Skin epidermis (tissue), 12 donors: Measurements from ENCODE around the gene PSEN1.
A peak's percentile ranks its signal among the peaks of the same experiment; 100 is the strongest.

Source experiments
- H3K27ac ChIP-seq, 21 experiments: fragments of 200-600 bp; sonication (generic) in 11 of 21; one replicate each; pipeline ENCODE4 v1.5.0; 2020; ENCODE audit warnings: mild to moderate bottlenecking in 3 of 21, inconsistent platforms in 2 of 21, moderate library complexity in 2 of 21
- H3K4me3 ChIP-seq, 7 experiments: fragments of 200-600 bp; sonication (generic) in 2 of 7; one replicate each; pipeline ENCODE4 v1.5.0; 2020; ENCODE audit warnings: inconsistent platforms in 2 of 7, mild to moderate bottlenecking in 2 of 7, moderate library complexity in 1 of 7

PSEN1 gene

DNA sequence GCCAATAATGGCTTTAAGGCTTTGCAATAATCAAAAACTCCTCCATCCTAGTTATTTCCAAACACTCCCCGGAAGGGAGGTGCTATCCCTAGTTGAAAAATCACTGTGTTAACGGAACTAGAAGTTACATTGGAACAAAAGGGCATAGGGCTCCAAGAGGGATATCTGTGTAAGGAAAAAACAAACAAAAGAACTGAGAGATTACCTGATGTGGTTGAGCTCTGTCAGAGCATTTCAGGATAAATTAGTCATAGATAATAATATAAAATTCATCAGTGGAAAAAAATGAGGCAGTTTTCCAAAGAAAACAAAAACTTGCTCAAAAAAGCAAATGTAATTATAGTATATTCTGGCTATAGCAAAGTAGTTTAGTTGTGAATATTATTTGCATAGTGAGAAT, 73.6 kb downstream of the PSEN1 start:
- Histone ChIP-seq H3K4me3 (no peak overlapping the region), H3K27ac (no peak overlapping the region)

DNA sequence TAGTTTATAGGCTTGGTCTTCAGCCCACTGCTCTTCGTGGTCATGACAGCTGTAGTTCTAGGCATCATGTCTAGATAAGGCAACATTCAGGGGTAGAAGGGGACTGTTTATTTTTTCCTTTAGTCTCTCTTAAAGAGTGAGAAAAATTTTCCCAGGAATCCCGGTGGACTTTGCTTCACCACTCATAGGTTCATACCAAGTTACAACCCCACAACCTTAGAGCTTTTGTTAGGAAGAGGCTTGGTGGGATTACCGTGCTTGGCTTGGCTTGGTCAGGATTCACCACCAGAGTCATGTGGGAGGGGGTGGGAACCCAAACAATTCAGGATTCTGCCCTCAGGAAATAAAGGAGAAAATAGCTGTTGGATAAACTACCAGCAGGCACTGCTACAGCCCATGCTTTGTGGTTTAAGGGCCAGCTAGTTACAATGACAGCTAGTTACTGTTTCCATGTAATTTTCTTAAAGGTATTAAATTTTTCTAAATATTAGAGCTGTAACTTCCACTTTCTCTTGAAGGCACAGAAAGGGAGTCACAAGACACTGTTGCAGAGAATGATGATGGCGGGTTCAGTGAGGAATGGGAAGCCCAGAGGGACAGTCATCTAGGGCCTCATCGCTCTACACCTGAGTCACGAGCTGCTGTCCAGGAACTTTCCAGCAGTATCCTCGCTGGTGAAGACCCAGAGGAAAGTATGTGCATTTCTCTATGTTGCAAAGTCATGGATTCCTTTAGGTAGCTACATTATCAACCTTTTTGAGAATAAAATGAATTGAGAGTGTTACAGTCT, 75.1 kb downstream of the PSEN1 start:
- H3K27ac ChIP-seq, result no peak overlapping the region

DNA sequence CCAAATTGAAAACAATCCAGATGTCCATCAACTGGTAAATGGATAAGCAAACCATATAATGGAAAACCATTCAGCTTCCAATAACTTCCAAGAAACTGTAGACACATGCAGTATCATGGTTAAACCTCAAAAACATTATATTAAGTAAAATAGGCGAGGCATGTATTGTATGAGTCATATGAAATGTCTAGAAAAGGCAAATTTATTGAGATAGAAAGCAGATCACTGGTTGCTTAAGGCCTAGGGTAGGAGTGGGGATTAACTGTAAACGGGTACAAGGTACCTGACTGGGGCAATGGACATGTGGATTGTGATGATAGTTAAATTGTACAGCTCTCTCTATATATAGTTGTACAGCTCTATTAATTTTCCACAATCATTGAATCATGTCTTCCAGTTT, 79.7 kb downstream of the PSEN1 start:
- H3K27ac ChIP-seq, result no peak overlapping the region

More for the DNA sequence above, 75.1 kb downstream of the PSEN1 start:
- H3K4me3 ChIP-seq, result no peak overlapping the region

DNA sequence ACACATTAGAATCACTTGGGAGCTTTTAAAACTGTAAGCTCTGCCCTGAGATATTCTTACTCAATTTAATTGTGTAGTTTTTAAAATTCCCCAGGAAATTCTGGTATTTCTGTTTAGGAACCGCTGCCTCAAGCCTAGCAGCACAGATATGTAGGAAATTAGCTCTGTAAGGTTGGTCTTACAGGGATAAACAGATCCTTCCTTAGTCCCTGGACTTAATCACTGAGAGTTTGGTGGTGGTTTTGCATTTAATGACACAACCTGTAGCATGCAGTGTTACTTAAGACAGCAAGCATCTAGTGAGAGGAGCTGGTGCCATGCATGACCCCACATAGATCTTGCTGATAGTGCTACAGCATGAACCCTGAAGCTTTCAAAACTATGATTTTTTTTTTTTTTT, 81.1 kb downstream of the PSEN1 start:
- Histone ChIP-seq H3K4me3 (no peak overlapping the region), H3K27ac (no peak overlapping the region)

More for the DNA sequence above, 79.7 kb downstream of the PSEN1 start:
- no peak overlapping the region for H3K4me3 ChIP-seq

DNA sequence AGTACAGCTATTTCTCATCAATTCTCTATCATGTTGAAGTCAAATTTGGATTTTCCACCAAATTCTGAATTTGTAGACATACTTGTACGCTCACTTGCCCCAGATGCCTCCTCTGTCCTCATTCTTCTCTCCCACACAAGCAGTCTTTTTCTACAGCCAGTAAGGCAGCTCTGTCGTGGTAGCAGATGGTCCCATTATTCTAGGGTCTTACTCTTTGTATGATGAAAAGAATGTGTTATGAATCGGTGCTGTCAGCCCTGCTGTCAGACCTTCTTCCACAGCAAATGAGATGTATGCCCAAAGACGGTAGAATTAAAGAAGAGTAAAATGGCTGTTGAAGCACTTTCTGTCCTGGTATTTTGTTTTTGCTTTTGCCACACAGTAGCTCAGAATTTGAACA, 83.8 kb downstream of the PSEN1 start:
- Histone ChIP-seq H3K4me3 (no peak overlapping the region), H3K27ac (no peak overlapping the region)

DNA sequence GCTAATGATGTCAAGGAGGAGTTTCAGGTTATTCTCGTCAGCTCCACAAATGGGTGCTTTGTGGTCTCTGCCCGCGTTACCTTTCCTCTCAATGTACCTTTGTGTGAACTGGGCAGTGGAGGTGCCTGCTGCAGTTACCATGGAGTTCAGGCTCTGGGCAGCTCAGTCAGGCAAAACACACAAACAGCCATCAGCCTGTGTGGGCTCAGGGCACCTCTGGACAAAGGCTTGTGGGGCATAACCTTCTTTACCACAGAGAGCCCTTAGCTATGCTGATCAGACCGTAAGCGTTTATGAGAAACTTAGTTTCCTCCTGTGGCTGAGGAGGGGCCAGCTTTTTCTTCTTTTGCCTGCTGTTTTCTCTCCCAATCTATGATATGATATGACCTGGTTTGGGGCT, 84.3 kb downstream of the PSEN1 start:
- Histone ChIP-seq H3K4me3 (no peak overlapping the region), H3K27ac (no peak overlapping the region)

DNA sequence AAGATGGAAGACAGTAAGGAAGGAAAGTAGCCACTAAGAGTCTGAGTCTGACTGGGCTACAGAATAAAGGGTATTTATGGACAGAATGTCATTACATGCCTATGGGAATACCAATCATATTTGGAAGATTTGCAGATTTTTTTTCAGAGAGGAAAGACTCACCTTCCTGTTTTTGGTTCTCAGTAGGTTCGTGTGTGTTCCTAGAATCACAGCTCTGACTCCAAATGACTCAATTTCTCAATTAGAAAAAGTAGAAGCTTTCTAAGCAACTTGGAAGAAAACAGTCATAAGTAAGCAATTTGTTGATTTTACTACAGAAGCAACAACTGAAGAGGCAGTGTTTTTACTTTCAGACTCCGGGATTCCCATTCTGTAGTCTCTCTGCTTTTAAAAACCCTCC, 85.6 kb downstream of the PSEN1 start:
- peak overlapping the region in 2 of 21 experiments; percentile 23 to 54 for H3K27ac ChIP-seq
- no peak overlapping the region for H3K4me3 ChIP-seq

DNA sequence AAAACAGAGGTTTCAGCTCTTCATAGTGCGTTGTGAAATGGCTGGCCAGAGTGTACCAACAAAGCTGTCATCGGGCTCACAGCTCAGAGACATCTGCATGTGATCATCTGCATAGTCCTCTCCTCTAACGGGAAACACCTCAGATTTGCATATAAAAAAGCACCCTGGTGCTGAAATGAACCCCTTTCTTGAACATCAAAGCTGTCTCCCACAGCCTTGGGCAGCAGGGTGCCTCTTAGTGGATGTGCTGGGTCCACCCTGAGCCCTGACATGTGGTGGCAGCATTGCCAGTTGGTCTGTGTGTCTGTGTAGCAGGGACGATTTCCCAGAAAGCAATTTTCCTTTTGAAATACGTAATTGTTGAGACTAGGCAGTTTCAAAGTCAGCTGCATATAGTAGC, 86.7 kb downstream of the PSEN1 start:
- Histone ChIP-seq H3K4me3 (no peak overlapping the region), H3K27ac (peak overlapping the region in 10 of 21 experiments; percentile 8 to 74 (median 42))

DNA sequence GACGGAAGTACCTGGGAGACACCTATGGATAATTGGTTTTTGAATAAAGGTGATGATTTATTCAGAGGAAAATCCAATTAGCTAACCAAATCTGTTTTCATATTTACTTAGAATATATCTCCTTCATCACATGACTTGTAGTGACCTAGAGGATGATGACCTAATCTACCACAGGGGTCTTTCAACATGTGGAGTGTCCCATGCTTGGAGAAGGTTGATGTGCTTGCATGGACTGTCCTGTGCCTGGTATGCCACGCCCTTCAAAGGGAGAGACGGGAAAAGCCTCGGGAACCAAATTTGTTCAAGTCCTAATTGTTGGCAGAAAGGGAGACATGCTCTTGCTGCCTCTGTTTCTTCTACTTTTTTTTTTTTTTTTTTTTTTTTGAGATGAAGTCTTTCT, 89.2 kb downstream of the PSEN1 start:
- no peak overlapping the region for H3K27ac ChIP-seq
- no peak overlapping the region for H3K4me3 ChIP-seq

DNA sequence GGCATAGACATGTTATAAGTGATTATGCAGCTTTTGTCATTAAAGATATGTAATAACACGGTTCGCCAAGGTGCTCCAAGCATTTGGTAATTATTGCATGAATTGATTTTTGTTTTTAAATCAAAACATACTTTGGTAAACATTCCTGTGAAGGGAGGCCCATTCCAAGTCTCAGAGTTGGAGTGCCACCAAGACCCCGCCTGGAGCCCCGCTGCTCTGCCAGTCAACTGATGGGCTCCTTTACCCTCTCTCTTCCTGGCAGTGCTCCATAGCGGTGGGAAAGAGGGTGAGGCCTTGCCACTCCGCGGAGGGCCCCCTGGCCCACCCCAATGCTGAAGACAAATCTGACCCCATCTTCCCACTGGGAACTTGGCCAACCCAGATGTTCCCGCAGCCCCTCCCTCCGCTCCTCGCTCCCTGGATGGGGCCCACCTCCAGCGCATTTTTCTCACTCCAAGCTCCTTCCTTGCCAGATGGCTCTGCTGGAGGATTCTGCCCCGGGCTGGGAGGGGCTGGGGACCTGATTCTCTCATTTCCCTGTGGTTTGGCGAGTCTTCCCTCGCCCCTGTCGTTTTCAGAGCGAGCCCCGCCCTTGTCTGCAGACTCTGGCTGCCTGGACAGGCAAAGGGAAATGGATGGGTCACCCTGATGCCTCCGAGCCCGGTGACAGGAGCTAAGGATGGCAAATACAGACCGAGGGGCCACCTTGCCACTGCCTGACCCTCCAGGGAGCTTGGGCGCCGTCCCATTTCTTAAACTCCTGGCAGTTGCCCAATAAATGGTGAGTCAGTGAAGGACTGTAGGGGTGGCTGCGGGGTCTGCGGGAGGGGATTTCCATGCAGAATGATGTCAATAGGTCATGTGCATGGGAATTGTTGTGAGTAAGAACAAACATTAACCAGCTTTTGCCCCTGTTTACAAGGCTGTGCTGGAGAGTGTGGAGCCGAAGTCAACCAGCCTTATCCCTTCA, 91.8 kb downstream of the PSEN1 start:
- Histone ChIP-seq H3K27ac (peak overlapping the region in 11 of 21 experiments; percentile 3 to 73 (median 35)), H3K4me3 (no peak overlapping the region)

DNA sequence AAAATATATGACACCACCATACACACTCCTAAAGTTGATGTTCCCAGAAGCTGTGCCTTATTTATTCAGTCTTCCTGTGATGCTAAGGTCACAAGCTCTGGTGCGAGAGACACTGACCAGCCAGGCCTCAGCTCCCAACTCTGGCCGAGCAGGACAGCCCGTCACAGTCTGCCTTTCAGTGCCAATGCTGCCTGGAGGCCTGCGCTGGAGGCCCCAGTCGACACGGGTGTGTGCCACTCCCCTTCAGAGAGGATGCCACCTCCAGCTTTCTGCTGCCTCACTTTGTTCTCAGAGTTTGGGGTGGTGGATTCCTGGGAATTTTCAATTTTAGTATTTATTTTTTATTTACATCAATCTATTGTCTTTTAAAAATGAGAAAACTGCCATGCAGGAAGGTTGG, 93.7 kb downstream of the PSEN1 start:
- no peak overlapping the region for H3K4me3 ChIP-seq
- H3K27ac ChIP-seq, result no peak overlapping the region

DNA sequence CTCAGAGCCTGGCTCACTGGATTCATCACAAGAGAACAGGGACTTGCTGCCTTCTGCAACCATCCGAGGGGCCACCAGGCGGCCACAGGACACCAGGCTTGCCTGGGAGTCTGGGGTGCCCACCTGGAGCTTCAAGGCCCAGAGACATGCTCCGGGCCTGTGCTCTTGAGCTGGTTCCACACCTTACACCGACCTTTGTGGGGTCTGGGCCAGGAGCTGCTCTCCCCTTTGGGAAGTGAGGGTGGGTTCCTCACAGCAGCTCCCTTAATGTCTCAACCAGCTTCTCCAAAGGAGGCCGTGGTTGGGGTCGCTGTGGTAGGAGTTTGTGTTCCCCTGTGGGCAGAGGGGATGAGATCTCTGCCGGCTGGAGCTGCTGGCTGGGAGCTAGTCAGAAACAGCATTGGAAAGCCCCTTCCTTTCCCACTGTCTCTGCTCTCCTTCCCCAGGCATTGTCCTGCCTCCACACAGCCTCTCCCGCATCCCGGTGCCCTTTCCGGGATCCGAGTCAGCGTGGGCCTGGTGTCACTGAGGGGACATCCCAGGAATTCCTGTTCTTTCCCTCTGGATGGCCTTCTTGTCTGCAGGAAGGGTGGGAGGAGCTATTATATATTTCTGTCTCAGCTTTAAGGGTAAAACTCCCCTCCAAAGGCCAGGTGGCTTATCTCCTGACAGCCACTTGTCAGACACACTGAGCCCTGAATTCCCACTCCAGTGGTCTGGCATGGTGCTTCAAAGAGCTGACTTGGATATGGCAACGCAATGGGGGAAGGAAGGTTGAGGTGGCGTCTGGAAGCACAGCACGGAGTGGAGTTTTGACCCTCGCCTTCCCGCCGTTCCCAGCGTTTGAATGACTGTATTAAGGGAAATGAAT, 95.9 kb downstream of the PSEN1 start:
- H3K4me3 ChIP-seq, result no peak overlapping the region
- H3K27ac ChIP-seq, result peak overlapping the region in 1 of 21 experiments; percentile 23

DNA sequence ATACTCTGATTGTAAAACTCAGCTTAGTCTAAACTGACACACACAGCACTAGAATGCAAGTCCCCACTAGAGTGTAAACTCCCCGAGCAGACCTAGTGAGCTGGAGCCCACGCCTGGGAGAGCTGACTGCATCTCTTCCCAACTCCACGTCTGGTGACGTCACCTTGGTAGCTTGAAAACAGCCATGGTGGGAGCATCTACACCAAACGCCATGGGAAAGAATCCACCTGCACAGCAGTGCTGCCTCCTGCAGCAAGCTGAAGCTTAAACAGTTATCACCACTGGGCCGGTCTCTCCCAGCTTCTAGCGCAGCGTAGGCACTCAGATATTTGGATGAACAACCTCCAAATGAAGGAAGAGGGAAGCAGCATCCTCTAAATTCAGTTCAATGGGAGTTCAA, 96.7 kb downstream of the PSEN1 start:
- no peak overlapping the region for H3K4me3 ChIP-seq
- no peak overlapping the region for H3K27ac ChIP-seq

DNA sequence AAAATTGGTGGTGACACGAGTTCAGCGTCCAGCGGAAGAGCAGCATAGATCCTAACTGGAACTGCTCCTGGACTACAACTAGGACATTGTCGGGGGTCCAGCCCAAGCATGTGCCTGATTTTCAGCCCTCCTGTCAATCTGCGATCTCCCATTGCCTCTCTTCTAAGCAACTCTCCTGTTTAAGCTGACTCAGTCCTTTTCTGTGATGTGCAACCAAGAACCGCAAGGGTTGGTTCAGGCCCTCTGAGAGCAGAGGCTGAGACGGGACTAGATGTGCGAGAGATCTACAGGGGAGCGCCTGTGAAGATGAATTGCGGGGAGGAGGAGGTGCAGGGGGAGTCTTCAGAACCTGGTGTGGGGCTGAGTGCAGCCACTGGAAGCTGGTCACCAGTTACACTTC, 97.3 kb downstream of the PSEN1 start:
- no peak overlapping the region for H3K4me3 ChIP-seq
- H3K27ac ChIP-seq, result no peak overlapping the region

DNA sequence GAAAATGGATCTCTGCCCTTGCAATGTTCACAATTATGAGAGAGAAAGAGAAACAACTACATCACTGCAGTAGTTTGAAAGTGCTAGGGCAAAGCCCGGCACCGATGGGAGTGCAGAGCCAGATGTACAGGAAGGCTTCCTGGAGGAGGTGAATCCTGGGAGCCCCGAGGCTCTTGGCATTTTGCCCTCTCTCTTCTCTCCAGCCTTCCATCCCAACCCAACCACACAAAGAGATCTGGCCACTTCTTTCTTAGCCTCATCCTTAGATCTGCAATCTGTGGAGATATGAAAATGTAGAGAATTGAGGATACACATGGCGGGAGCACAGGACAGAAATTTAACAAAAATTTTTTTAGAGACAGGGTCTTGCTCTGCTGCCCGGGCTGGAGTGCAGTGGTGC, 97.7 kb downstream of the PSEN1 start:
- Histone ChIP-seq H3K27ac (no peak overlapping the region), H3K4me3 (no peak overlapping the region)

DNA sequence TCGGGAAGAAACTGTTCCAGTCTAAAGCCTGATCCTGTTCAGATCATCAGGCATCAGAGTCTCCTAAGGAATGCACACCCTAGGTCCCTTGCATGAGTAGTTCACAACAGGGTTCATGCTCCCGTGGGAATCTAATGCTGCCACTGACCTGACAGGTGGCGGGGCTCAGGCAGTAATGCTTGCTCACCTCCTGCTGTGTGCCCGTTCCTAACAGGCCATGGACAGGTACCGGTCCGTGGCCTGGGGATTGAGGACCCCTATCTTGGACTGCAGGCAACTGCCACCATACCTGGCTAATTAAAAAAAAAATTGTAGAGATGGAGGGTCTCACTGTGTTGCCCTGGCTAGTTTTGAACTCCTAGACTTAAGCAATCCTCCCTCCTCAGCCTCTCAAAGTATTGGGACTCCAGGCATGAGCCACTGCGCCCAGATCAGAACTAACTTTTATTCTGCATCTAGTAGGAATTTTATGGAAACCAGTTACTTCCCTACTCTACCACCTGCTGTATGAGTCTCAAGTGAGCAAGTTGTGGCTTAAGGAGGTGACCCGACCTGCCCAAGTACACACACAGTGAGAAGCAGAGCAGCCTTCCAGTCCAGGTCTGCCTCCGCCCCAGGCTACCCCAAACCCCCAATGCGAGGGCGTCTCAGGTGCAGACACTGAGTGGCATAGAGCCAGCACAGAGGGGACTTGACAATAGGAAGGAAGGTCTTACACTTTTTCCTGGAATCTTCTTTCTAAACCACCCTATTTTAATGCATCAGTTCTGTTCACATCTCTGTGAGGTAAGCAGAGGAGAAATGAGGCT, 98.5 kb downstream of the PSEN1 start:
- H3K27ac ChIP-seq, result no peak overlapping the region
- no peak overlapping the region for H3K4me3 ChIP-seq

DNA sequence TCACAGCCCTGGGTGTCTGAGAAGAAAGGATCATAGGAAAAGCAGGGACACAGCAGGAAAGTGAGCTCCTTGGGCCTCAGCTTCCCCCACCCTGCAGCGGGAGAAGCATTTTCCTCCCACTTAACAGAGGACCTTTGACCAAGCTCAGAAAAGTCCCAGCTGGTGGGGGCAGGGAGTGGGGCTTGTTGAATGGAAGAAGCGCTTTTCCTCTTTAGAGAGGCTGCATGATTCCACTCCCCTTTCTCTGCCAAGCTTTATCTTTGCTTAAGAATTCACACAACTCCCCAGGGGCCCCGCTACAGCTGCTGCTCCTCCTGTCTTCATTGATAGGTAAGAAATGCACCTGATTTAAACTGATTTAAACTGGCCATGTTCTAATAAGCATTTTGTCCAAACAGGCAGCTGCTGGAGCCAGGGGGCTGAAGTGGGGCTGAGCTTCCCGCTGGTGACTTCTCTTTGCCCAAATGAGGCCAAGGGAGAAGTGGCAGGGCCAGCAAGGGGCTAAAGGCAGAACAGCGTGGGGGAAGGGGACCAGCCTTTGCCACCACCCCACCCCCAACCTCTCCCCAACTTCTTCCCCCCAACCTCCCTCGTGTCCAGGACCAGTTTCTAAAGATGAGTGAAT, 99.3 kb downstream of the PSEN1 start:
- Histone ChIP-seq H3K4me3 (no peak overlapping the region), H3K27ac (no peak overlapping the region)

DNA sequence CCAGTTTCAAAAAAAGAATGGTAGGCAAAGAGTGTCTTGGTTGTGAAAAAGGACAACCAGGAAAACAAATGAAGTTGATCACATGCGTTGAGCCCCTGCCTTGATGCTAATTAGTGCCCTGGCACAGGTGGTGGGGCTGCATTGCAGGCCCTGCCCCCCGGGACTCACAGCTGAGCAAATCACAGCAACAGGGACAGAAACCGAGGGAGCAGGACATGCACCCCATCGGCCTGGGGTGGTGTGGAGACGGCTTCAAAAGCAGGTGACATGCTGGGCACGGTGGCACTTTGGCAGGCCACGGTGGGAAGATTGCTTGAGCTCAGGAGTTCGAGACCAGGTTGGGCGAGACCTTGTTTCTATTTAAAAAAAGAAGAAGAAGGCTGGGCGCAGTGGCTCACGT, 99.8 kb downstream of the PSEN1 start:
- Histone ChIP-seq H3K27ac (no peak overlapping the region), H3K4me3 (no peak overlapping the region)
